Measurements from ENCODE around the gene POTEJ. TPM values are rescaled to one million over a fixed set of nuclear protein-coding genes. Genes with fewer than 3 reads are reported as not detected.
"Not testable (repeated sequence)": the region's sequence is repeated elsewhere in the genome, so short reads cannot be mapped to it uniquely, and the experiment has no call there.

Gene POTEJ
- polyA plus RNA-seq, 1 donor from 2014 or later = not detected

DNA sequence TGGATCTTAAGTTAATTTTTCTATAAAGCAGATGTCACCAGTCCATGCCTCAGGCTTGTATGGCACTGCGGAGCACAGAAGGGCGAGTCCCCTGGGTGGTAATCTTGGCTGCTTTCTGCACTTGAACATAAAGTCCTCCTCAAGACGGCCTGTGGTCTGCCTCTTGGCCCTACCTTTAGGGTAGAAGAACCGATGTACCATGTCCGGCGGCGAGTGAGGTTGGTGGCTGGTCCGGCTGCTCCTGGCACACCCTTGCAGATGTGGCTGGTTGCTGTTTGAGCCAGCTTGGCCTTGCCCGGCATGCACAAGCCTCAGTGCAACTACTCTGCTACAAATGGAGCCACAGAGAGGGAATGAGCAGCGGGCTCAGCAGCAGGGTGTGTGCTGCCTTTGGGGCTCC, 56.3 kb downstream of the POTEJ start:
- not testable (repeated sequence) for H3K36me3 ChIP-seq (ENCODE audit: insufficient read depth, low read length); H3F3A ChIP-seq (ENCODE audit: insufficient read depth, low read length, poor library complexity, severe bottlenecking); H3K4me3 ChIP-seq (ENCODE audit: low read length); H3K9ac ChIP-seq (ENCODE audit: low read length); H3K27me3 ChIP-seq (ENCODE audit: insufficient read depth, low read depth, low read length); H3K9me2 ChIP-seq (ENCODE audit: insufficient read depth, low read length); H3K27ac ChIP-seq (ENCODE audit: low read length); H4K20me1 ChIP-seq (ENCODE audit: insufficient read depth); H2AFZ ChIP-seq (ENCODE audit: low read depth, low read length); H3K79me2 ChIP-seq (replicated peaks; ENCODE audit: insufficient read depth, low read length); H3K4me2 ChIP-seq (ENCODE audit: low read length); H3K9me3 ChIP-seq (ENCODE audit: low read length)

DNA sequence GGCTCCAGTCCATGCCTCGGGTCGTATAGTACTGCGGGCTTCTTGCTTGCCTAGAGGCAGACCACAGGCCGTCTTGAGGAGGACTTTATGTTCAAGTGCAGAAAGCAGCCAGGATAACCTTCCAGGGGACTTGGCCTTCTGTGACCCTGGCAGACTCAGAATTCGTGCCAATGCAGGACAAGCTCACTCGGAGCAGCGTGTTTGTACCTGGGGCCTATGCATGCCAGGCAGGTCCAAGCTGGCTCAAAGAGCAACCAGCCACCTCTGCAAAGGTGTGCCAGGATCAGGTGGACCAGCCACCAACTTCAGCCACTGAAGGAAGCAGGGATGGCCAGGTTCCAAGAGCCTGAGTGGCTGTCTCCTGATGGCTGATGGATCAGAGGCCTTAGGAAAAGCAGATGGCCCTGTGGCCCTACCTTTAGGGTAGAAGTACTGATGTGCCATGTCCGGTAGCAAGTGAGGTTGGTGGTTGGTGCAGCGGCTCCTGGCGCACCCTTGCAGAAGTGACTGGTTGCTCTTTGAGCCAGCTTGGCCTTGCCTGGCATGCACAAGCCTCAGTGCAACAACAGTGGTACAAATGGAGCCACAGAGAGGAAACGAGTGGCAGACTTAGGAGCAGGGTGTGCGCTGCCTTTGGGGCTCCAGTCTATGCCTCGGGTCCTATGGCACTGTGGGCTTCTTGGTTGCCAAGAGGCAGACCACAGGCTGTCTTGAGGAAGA, 58.9 kb downstream of the POTEJ start:
- H3K9me2 ChIP-seq (ENCODE audit: insufficient read depth, low read length); H3K9me3 ChIP-seq (ENCODE audit: low read length); H3K27me3 ChIP-seq (ENCODE audit: insufficient read depth, low read depth, low read length); H4K20me1 ChIP-seq (ENCODE audit: insufficient read depth); H3K36me3 ChIP-seq (ENCODE audit: insufficient read depth, low read length); H3K4me3 ChIP-seq (ENCODE audit: low read length); H3K79me2 ChIP-seq (replicated peaks; ENCODE audit: insufficient read depth, low read length); H3K4me2 ChIP-seq (ENCODE audit: low read length); H3F3A ChIP-seq (ENCODE audit: insufficient read depth, low read length, poor library complexity, severe bottlenecking); H2AFZ ChIP-seq (ENCODE audit: low read depth, low read length); H3K9ac ChIP-seq (ENCODE audit: low read length); H3K27ac ChIP-seq (ENCODE audit: low read length): not testable (repeated sequence)

DNA sequence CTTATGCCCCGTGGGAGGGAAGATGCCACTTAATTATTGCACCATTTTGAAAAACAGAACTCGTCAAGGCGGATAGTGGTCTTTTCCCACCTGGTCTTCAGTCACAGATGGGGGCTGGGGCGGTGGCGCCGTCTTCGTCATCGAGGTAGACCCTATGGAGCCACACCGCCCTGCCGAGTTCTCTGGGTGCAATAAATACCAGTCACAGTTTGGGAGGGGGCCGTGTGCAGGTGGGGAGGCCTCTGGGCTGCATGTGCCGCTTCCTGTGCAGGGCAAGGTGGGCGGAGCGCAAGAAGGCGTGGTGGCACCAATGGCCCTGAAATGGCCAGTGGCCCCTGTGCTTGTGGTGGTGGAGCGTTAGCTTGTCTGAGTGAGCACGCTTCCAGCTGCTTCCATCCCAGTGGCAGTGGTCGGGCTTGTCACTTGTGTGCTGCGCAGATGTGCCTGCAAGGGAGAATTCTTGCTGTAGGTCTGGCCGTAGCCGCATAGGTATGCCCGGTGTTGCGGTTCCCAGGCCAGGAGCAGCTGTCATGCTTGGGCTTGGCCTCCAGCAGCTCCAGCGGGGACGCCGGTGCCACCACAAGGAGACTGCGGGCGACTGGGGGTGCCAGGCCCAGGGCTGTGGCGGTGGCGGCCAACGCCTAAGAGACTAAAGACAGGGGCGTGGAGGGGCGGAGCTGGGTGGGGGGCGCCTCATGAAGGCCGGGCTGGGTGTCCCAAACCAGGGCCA, 81.0 kb downstream of the POTEJ start:
- not testable (repeated sequence) for H4K20me1 ChIP-seq (ENCODE audit: insufficient read depth); H3K4me2 ChIP-seq (ENCODE audit: low read length); H3K4me3 ChIP-seq (ENCODE audit: low read length); H3K27me3 ChIP-seq (ENCODE audit: insufficient read depth, low read depth, low read length); H3F3A ChIP-seq (ENCODE audit: insufficient read depth, low read length, poor library complexity, severe bottlenecking); H3K27ac ChIP-seq (ENCODE audit: low read length); H2AFZ ChIP-seq (ENCODE audit: low read depth, low read length); H3K9ac ChIP-seq (ENCODE audit: low read length); H3K36me3 ChIP-seq (ENCODE audit: insufficient read depth, low read length); H3K79me2 ChIP-seq (replicated peaks; ENCODE audit: insufficient read depth, low read length); H3K9me2 ChIP-seq (ENCODE audit: insufficient read depth, low read length); H3K9me3 ChIP-seq (ENCODE audit: low read length)

DNA sequence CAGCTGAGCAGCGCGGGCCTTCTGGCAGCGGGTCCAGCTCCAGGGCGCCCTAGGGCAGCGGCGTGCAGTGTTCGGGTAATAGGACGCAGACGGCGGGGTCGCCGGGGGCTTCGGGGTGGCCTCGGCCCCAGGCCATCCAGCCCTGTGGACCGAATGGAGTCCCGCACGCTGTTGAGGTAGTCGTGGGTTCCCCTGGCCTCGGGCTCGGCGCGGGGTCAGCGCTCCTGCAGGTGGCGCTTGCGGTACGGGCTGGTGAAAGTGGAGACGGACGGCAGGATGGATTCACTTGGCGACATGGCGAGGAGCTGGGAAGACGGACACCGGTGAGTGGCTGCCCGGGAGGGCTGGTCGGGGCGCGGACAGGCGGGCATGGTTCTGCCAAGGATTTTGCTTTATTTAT, 82.2 kb downstream of the POTEJ start:
- H3K9ac ChIP-seq (ENCODE audit: low read length); H3F3A ChIP-seq (ENCODE audit: insufficient read depth, low read length, poor library complexity, severe bottlenecking); H4K20me1 ChIP-seq (ENCODE audit: insufficient read depth); H3K9me3 ChIP-seq (ENCODE audit: low read length); H3K27ac ChIP-seq (ENCODE audit: low read length); H3K4me2 ChIP-seq (ENCODE audit: low read length); H3K27me3 ChIP-seq (ENCODE audit: insufficient read depth, low read depth, low read length); H2AFZ ChIP-seq (ENCODE audit: low read depth, low read length); H3K36me3 ChIP-seq (ENCODE audit: insufficient read depth, low read length); H3K79me2 ChIP-seq (replicated peaks; ENCODE audit: insufficient read depth, low read length); H3K9me2 ChIP-seq (ENCODE audit: insufficient read depth, low read length); H3K4me3 ChIP-seq (ENCODE audit: low read length): not testable (repeated sequence)

DNA sequence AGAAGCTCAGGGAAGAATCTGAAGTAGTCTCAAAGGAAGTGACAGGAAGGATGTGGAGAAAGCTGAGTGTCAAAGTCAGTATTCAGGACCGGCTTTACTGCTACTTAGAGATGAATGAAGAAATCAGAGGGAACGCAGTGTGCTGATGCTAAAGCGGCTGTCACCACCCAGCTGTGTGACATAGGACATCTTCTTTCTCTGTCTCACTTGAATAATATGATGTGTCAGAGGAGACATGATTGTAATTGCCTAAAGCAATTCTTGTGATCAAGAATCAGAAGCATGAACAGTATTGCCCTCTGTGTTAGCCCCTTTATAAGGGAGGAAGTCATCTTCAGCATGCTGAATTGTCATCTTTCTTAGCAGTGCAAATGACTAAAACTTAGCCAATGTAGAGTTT, 92.0 kb downstream of the POTEJ start:
- not testable (repeated sequence) for H3F3A ChIP-seq (ENCODE audit: insufficient read depth, low read length, poor library complexity, severe bottlenecking); H4K20me1 ChIP-seq (ENCODE audit: insufficient read depth); H3K4me3 ChIP-seq (ENCODE audit: low read length); H3K9me3 ChIP-seq (ENCODE audit: low read length); H3K27ac ChIP-seq (ENCODE audit: low read length); H3K36me3 ChIP-seq (ENCODE audit: insufficient read depth, low read length); H3K79me2 ChIP-seq (replicated peaks; ENCODE audit: insufficient read depth, low read length); H3K9me2 ChIP-seq (ENCODE audit: insufficient read depth, low read length); H3K27me3 ChIP-seq (ENCODE audit: insufficient read depth, low read depth, low read length); H2AFZ ChIP-seq (ENCODE audit: low read depth, low read length); H3K4me2 ChIP-seq (ENCODE audit: low read length); H3K9ac ChIP-seq (ENCODE audit: low read length)
- peak; percentile 95 for TF ChIP-seq EP300 (conservative IDR thresholded peaks at IDR 0.05; ENCODE audit: poor library complexity, severe bottlenecking)

Small RNAs within 50 kb of the gene (small RNA-seq; reads per million reads assigned to genes)
- gene RF00017 (0 reads per million in 3 experiments), gene RNU6-848P (0 reads per million in 3 experiments)

Other genes starting within 250 kb of the POTEJ start
- gene POTEI, start 102.1 kb upstream of the POTEJ start, polyA plus RNA-seq = 0.25 and 0.48 TPM in 2 replicates
- not detected in 2 replicates for gene CFC1B, start 90.2 kb upstream of the POTEJ start, polyA plus RNA-seq
- 22.4 and 29.9 TPM in 2 replicates for gene CFC1, start 11.9 kb upstream of the POTEJ start, polyA plus RNA-seq
- gene GPR148, start 117.6 kb downstream of the POTEJ start, polyA plus RNA-seq = not detected in 2 replicates
- gene AMER3, start 144.1 kb downstream of the POTEJ start, polyA plus RNA-seq = 19.2 and 22.7 TPM in 2 replicates
- 45.9 and 70.9 TPM in 2 replicates for gene ARHGEF4, start 225.5 kb downstream of the POTEJ start, polyA plus RNA-seq